ENCODE measurements around the gene MINDY1. TPM values are rescaled to one million over a fixed set of nuclear protein-coding genes. Genes with fewer than 3 reads are reported as not detected.

MINDY1 gene
- polyA plus RNA-seq, 2 donors = 17.2 to 21.3 TPM

- Histone ChIP-seq H3K27ac (ENCODE audit: low read depth in 2 of 2, low read length in 1 of 2) (no peak overlapping the region), H3K9me3 (ENCODE audit: control insufficient read depth in 2 of 2, insufficient read depth in 1 of 2, low read depth in 1 of 2, low read length in 1 of 2) (no peaks in the 10 kb centered on the region), H3K27me3 (ENCODE audit: control insufficient read depth in 1 of 2, insufficient read depth in 2 of 2, low read length in 2 of 2) (no peaks in the 10 kb centered on the region), H3K36me3 (ENCODE audit: control insufficient read depth in 2 of 2, insufficient read depth in 2 of 2, low read length in 1 of 2) (peaks cover 17 to 28% of the 10 kb centered on the region in 2 donors), H3K4me3 (ENCODE audit: low read depth in 1 of 2, low read length in 2 of 2) (no peak overlapping the region), H3K4me1 (ENCODE audit: control insufficient read depth in 2 of 2, insufficient read depth in 2 of 2, low read length in 1 of 2) (peaks cover 2 to 4% of the 10 kb centered on the region in 2 donors)
- WGBS, 2 donors = 87 to 91% methylated on average over 19 to 20 of the region's 20 CpGs
Observed at GRCh38 chr1:150997126-150997872, 9.4 kb downstream of the MINDY1 start.

DNA sequence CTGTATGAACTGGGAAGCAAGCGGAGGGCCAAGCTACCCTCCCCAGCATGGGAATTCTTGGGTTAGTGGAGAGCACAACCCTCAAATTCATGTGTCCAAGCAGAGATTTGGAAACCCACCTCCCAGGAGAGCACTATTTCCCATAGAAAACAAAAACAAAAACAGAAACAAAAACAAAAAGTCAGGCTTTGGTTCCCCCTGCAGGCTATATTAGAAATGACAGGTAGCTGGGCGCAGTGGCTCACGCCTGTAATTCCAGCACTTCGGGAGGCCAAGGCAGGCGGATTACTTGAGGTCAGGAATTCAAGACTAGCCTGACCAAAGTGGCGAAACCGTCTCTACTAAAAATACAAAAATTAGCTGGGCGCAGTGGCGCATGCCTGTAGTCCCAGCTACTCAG lies 10.8 kb downstream of the MINDY1 start:
- H3K9me3 ChIP-seq (ENCODE audit: control insufficient read depth in 2 of 2, insufficient read depth in 1 of 2, low read depth in 1 of 2, low read length in 1 of 2) = no peaks in the 10 kb centered on the region
- peaks cover 17 to 25% of the 10 kb centered on the region in 2 donors for H3K36me3 ChIP-seq (ENCODE audit: control insufficient read depth in 2 of 2, insufficient read depth in 2 of 2, low read length in 1 of 2)
- no peaks in the 10 kb centered on the region for H3K27me3 ChIP-seq (ENCODE audit: control insufficient read depth in 1 of 2, insufficient read depth in 2 of 2, low read length in 2 of 2)
- 37 to 41% methylated on average over 9 of the region's 9 CpGs for WGBS, 2 donors
- H3K4me3 ChIP-seq (ENCODE audit: low read depth in 1 of 2, low read length in 2 of 2) = no peak overlapping the region
- peaks cover 0 to 2% of the 10 kb centered on the region in 2 donors for H3K4me1 ChIP-seq (ENCODE audit: control insufficient read depth in 2 of 2, insufficient read depth in 2 of 2, low read length in 1 of 2)
- peak overlapping the region in 1 of 2 donors; percentile 56 for H3K27ac ChIP-seq (ENCODE audit: low read depth in 2 of 2, low read length in 1 of 2)

DNA sequence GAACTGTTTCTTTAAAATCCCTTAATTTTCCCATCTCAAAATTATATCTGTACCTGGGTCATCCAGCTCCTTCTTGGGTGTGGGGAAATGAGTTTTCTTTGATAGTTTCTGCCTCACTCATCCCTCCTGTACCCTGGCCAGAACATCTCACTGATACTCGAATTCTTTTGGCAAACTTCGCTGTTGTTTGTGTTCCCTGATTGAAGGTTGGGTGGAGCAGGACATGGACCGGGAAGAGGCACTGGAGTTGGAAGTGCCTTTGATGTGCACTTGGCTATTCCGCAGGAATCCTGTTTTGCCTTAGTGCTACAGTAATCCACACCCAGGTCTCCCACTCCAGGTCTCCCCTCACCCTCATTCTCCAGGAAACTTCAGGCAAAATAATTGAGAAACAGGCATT lies 11.2 kb downstream of the MINDY1 start:
- Histone ChIP-seq H3K9me3 (ENCODE audit: control insufficient read depth in 2 of 2, insufficient read depth in 1 of 2, low read depth in 1 of 2, low read length in 1 of 2) (no peaks in the 10 kb centered on the region), H3K27ac (ENCODE audit: low read depth in 2 of 2, low read length in 1 of 2) (peak overlapping the region in 1 of 2 donors; percentile 56), H3K4me1 (ENCODE audit: control insufficient read depth in 2 of 2, insufficient read depth in 2 of 2, low read length in 1 of 2) (peaks cover 0 to 2% of the 10 kb centered on the region in 2 donors), H3K36me3 (ENCODE audit: control insufficient read depth in 2 of 2, insufficient read depth in 2 of 2, low read length in 1 of 2) (peaks cover 14 to 25% of the 10 kb centered on the region in 2 donors), H3K27me3 (ENCODE audit: control insufficient read depth in 1 of 2, insufficient read depth in 2 of 2, low read length in 2 of 2) (no peaks in the 10 kb centered on the region), H3K4me3 (ENCODE audit: low read depth in 1 of 2, low read length in 2 of 2) (no peak overlapping the region)
- WGBS, 2 donors = 42 to 59% methylated on average over 4 of the region's 4 CpGs

- no peaks in the 10 kb centered on the region for H3K9me3 ChIP-seq (ENCODE audit: control insufficient read depth in 2 of 2, insufficient read depth in 1 of 2, low read depth in 1 of 2, low read length in 1 of 2)
- H3K4me1 ChIP-seq (ENCODE audit: control insufficient read depth in 2 of 2, insufficient read depth in 2 of 2, low read length in 1 of 2) = peaks cover 0 to 2% of the 10 kb centered on the region in 2 donors
- WGBS, 2 donors = 85 to 86% methylated on average over 3 of the region's 3 CpGs
- H3K36me3 ChIP-seq (ENCODE audit: control insufficient read depth in 2 of 2, insufficient read depth in 2 of 2, low read length in 1 of 2) = peaks cover 11 to 22% of the 10 kb centered on the region in 2 donors
- H3K27me3 ChIP-seq (ENCODE audit: control insufficient read depth in 1 of 2, insufficient read depth in 2 of 2, low read length in 2 of 2) = no peaks in the 10 kb centered on the region
- no peak overlapping the region for H3K4me3 ChIP-seq (ENCODE audit: low read depth in 1 of 2, low read length in 2 of 2)
- no peak overlapping the region for H3K27ac ChIP-seq (ENCODE audit: low read depth in 2 of 2, low read length in 1 of 2)
Observed at GRCh38 chr1:150994248-150994647, 12.5 kb downstream of the MINDY1 start.

- Histone ChIP-seq H3K4me3 (ENCODE audit: low read depth in 1 of 2, low read length in 2 of 2) (no peak overlapping the region), H3K4me1 (ENCODE audit: control insufficient read depth in 2 of 2, insufficient read depth in 2 of 2, low read length in 1 of 2) (no peaks in the 10 kb centered on the region), H3K27ac (ENCODE audit: low read depth in 2 of 2, low read length in 1 of 2) (no peak overlapping the region), H3K27me3 (ENCODE audit: control insufficient read depth in 1 of 2, insufficient read depth in 2 of 2, low read length in 2 of 2) (no peaks in the 10 kb centered on the region), H3K36me3 (ENCODE audit: control insufficient read depth in 2 of 2, insufficient read depth in 2 of 2, low read length in 1 of 2) (peaks cover 8 to 9% of the 10 kb centered on the region in 2 donors), H3K9me3 (ENCODE audit: control insufficient read depth in 2 of 2, insufficient read depth in 1 of 2, low read depth in 1 of 2, low read length in 1 of 2) (no peaks in the 10 kb centered on the region)
- 73 to 84% methylated on average over 4 of the region's 4 CpGs for WGBS, 2 donors
Observed at GRCh38 chr1:150992626-150993025, 14.1 kb downstream of the MINDY1 start.

- H3K36me3 ChIP-seq (ENCODE audit: control insufficient read depth in 2 of 2, insufficient read depth in 2 of 2, low read length in 1 of 2) = no peaks in the 10 kb centered on the region
- no peak overlapping the region for H3K27ac ChIP-seq (ENCODE audit: low read depth in 2 of 2, low read length in 1 of 2)
- H3K27me3 ChIP-seq (ENCODE audit: control insufficient read depth in 1 of 2, insufficient read depth in 2 of 2, low read length in 2 of 2) = no peaks in the 10 kb centered on the region
- 83 to 88% methylated on average over 7 of the region's 7 CpGs for WGBS, 2 donors
- no peak overlapping the region for H3K4me3 ChIP-seq (ENCODE audit: low read depth in 1 of 2, low read length in 2 of 2)
- H3K9me3 ChIP-seq (ENCODE audit: control insufficient read depth in 2 of 2, insufficient read depth in 1 of 2, low read depth in 1 of 2, low read length in 1 of 2) = no peaks in the 10 kb centered on the region
- no peaks in the 10 kb centered on the region for H3K4me1 ChIP-seq (ENCODE audit: control insufficient read depth in 2 of 2, insufficient read depth in 2 of 2, low read length in 1 of 2)
Observed at GRCh38 chr1:150987924-150988323, 18.8 kb downstream of the MINDY1 start.

GRCh38 chr1:150985179-150985825 lies 21.4 kb downstream of the MINDY1 start:
- Histone ChIP-seq H3K9me3 (ENCODE audit: control insufficient read depth in 2 of 2, insufficient read depth in 1 of 2, low read depth in 1 of 2, low read length in 1 of 2) (no peaks in the 10 kb centered on the region), H3K4me3 (ENCODE audit: low read depth in 1 of 2, low read length in 2 of 2) (no peak overlapping the region), H3K27ac (ENCODE audit: low read depth in 2 of 2, low read length in 1 of 2) (no peak overlapping the region), H3K27me3 (ENCODE audit: control insufficient read depth in 1 of 2, insufficient read depth in 2 of 2, low read length in 2 of 2) (no peaks in the 10 kb centered on the region), H3K36me3 (ENCODE audit: control insufficient read depth in 2 of 2, insufficient read depth in 2 of 2, low read length in 1 of 2) (no peaks in the 10 kb centered on the region), H3K4me1 (ENCODE audit: control insufficient read depth in 2 of 2, insufficient read depth in 2 of 2, low read length in 1 of 2) (peaks cover 0 to 11% of the 10 kb centered on the region in 2 donors)
- 89 to 90% methylated on average over 2 of the region's 2 CpGs for WGBS, 2 donors

DNA sequence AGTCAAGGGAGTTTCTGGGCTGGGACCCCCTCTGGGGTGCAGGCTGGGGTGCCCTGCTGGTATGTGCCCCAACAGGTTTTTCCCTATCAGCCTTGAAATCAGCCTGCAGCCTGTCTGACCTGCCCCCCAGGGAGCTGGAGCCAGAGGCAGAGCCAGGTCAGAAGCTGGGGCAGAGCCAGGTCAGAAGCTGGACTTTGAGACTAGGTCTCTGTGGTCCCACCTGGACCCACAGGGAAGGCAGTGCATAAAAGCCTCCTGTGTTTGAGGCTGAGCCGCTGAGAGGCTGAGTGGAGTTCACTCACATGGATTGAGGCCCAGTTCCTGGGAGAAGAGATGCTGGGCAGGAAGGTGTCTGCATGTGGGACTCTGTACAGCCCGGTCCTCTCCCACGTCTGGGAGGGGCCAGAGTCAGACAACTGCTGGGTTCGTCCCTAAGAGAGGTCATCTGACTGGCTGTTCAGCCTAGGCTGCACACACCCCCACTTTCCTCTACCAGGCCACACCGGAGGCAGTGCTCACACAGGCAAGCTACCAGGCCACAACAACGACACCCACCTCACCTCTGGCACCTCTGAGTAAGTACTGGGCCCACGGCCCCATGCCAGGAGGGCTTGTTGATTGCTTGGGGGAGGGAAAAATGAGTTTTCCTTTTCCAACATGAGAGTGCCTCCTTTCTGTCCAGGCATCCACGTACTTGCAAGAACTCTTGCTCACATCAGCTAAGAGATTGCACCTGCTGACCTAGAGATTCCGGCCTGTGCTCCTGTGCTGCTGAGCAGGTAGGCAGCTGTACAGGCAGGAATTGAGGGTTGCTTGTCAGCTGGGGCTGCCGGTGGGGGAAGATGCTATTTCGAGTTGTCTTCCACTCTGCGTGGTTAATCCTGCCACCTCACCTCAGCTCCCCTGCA lies 24.6 kb downstream of the MINDY1 start, which contains the start of gene ANXA9:
ANXA9 (plus strand) TSS at position 488 of the 908 bp plus-strand sequence. CDS start 814 bp downstream, outside the sequence.
- H3K9me3 ChIP-seq (ENCODE audit: control insufficient read depth in 2 of 2, insufficient read depth in 1 of 2, low read depth in 1 of 2, low read length in 1 of 2) = no peaks in the 10 kb centered on the region
- 59 to 65% methylated on average over 12 of the region's 12 CpGs for WGBS, 2 donors
- peak within 1 kb of the TSS in 1 of 2 donors; percentile 11 for H3K27ac ChIP-seq (ENCODE audit: low read depth in 2 of 2, low read length in 1 of 2)

GRCh38 chr1:150981177-150981804 lies 25.4 kb downstream of the MINDY1 start:
- no peaks in the 10 kb centered on the region for H3K9me3 ChIP-seq (ENCODE audit: control insufficient read depth in 2 of 2, insufficient read depth in 1 of 2, low read depth in 1 of 2, low read length in 1 of 2)
- WGBS, 2 donors = 69 to 80% methylated on average over 6 of the region's 6 CpGs
- no peaks in the 10 kb centered on the region for H3K27me3 ChIP-seq (ENCODE audit: control insufficient read depth in 1 of 2, insufficient read depth in 2 of 2, low read length in 2 of 2)
- H3K36me3 ChIP-seq (ENCODE audit: control insufficient read depth in 2 of 2, insufficient read depth in 2 of 2, low read length in 1 of 2) = no peaks in the 10 kb centered on the region
- H3K27ac ChIP-seq (ENCODE audit: low read depth in 2 of 2, low read length in 1 of 2) = peak overlapping the region in 1 of 2 donors; percentile 11
- H3K4me3 ChIP-seq (ENCODE audit: low read depth in 1 of 2, low read length in 2 of 2) = no peak overlapping the region
- H3K4me1 ChIP-seq (ENCODE audit: control insufficient read depth in 2 of 2, insufficient read depth in 2 of 2, low read length in 1 of 2) = peaks cover 0 to 19% of the 10 kb centered on the region in 2 donors

More for the DNA sequence above, 24.6 kb downstream of the MINDY1 start, which contains the start of gene ANXA9:
- H3K27me3 ChIP-seq (ENCODE audit: control insufficient read depth in 1 of 2, insufficient read depth in 2 of 2, low read length in 2 of 2) = no peaks in the 10 kb centered on the region
- H3K4me1 ChIP-seq (ENCODE audit: control insufficient read depth in 2 of 2, insufficient read depth in 2 of 2, low read length in 1 of 2) = peaks cover 0 to 19% of the 10 kb centered on the region in 2 donors
- peak within 1 kb of the TSS in 1 of 2 donors; percentile 24 for H3K4me3 ChIP-seq (ENCODE audit: low read depth in 1 of 2, low read length in 2 of 2)
- no peaks in the 10 kb centered on the region for H3K36me3 ChIP-seq (ENCODE audit: control insufficient read depth in 2 of 2, insufficient read depth in 2 of 2, low read length in 1 of 2)
